Lower leg skin (tissue), 4 donors: ENCODE measurements around the gene OR2G2. TPM values are rescaled to one million over a fixed set of nuclear protein-coding genes. Genes with fewer than 3 reads are reported as not detected.

Experiments used
- DNase-seq, 2 donors: peaks; one replicate each; pipeline ENCODE4 v3.0.0-alpha.2; 2019; ENCODE audit warnings: low spot score in 2 of 2
- H3K4me3 ChIP-seq: fragments of 200-600 bp; sonication (generic); 2 replicates; pipeline ENCODE4 v1.5.1; 2017; ENCODE audit warnings: mild to moderate bottlenecking, low read depth; ENCODE audit not compliant: poor library complexity, severe bottlenecking
- CTCF ChIP-seq, 3 donors: fragments of 450-650 bp; IDR thresholded peaks; one replicate each; pipeline ENCODE4 v1.5.1; 2016; ENCODE audit warnings: antibody characterized with exemption in 3 of 3, mild to moderate bottlenecking in 3 of 3, moderate library complexity in 2 of 3
- POLR2A ChIP-seq, 2 donors: fragments of 450-650 bp; IDR thresholded peaks; one replicate each; pipeline ENCODE4 v1.6.1; 2016 to 2017; ENCODE audit warnings: antibody characterized with exemption in 2 of 2, mild to moderate bottlenecking in 1 of 2, moderate library complexity in 1 of 2
- WGBS, 2 donors: methylation state at CpG; one replicate each; pipeline ENCODE4 v1.1.5; 2018; 5-methylcytosine and 5-hydroxymethylcytosine counted together
- intact Hi-C: fragments of 100-400 bp; cut with DNase I; formaldehyde crosslinking; loops from one replicate; pipeline ENCODE4 v1.15.0; 2023; ENCODE audit warnings: low total_unique reads
- total RNA-seq, 4 donors: library from RNA; depleted of rRNA; stranded (reverse); fragments of >200 nt; gene quantifications; one replicate each; pipeline ENCODE4 v1.1.0, GENCODE V29; 2016

OR2G2 gene
- not detected for total RNA-seq

GRCh38 chr1:247588060-247588459 lies at the start of gene OR2G2:
Gene OR2G2 (plus strand): TSS chr1:247588360. CDS start chr1:247588360, 0 bp downstream.
- no peak for DNase-seq
- intact Hi-C loops = no loop called here
- no peak within 1 kb of the TSS for H3K4me3 ChIP-seq
- 86 to 91% methylated on average over 2 of the region's 2 CpGs for WGBS, 2 donors
- TF ChIP-seq POLR2A (IDR thresholded peaks at IDR 0.05) (no peak), CTCF (IDR thresholded peaks at IDR 0.05) (no peak)

GRCh38 chr1:247538561-247538960 lies 49.6 kb upstream of the OR2G2 start:
- TF ChIP-seq POLR2A (IDR thresholded peaks at IDR 0.05) (no peak), CTCF (IDR thresholded peaks at IDR 0.05) (no peak)
- no peak for DNase-seq
- WGBS, 2 donors = 83% methylated on average over 5 of the region's 5 CpGs
- no peak overlapping the region for H3K4me3 ChIP-seq
- intact Hi-C loops = no loop called here

- no peak overlapping the region for H3K4me3 ChIP-seq
- WGBS, 2 donors = 67 to 76% methylated on average over 6 of the region's 6 CpGs
- no peak for TF ChIP-seq CTCF (IDR thresholded peaks at IDR 0.05)
- no peak for TF ChIP-seq POLR2A (IDR thresholded peaks at IDR 0.05)
- intact Hi-C loops = no loop called here
- DNase-seq = no peak
These were observed 48.9 kb upstream of the OR2G2 start for GRCh38 chr1:247539215-247539614.

GRCh38 chr1:247540581-247540980 lies 47.6 kb upstream of the OR2G2 start:
- no peak for DNase-seq
- TF ChIP-seq POLR2A (IDR thresholded peaks at IDR 0.05) (no peak), CTCF (IDR thresholded peaks at IDR 0.05) (no peak)
- H3K4me3 ChIP-seq = no peak overlapping the region
- intact Hi-C loops = no loop called here
- 38 to 45% methylated on average over 7 of the region's 7 CpGs for WGBS, 2 donors

- 66 to 78% methylated on average over 3 of the region's 3 CpGs for WGBS, 2 donors
- TF ChIP-seq CTCF (IDR thresholded peaks at IDR 0.05) (no peak), POLR2A (IDR thresholded peaks at IDR 0.05) (no peak)
- intact Hi-C loops = no loop called here
- H3K4me3 ChIP-seq = no peak overlapping the region
- DNase-seq = no peak
These were observed 45.3 kb upstream of the OR2G2 start for GRCh38 chr1:247542811-247543210.

GRCh38 chr1:247548092-247548491 lies 40.1 kb upstream of the OR2G2 start:
- peak in 1 of 2 donors; percentile 18 for DNase-seq
- H3K4me3 ChIP-seq = no peak overlapping the region
- TF ChIP-seq CTCF (IDR thresholded peaks at IDR 0.05) = no peak
- no peak for TF ChIP-seq POLR2A (IDR thresholded peaks at IDR 0.05)
- intact Hi-C loops = no loop called here
- 65 to 74% methylated on average over 5 of the region's 5 CpGs for WGBS, 2 donors
